Caco-2 (cell line): ENCODE data around the gene ME3. TPM values are rescaled to one million over a fixed set of nuclear protein-coding genes. Genes with fewer than 3 reads are reported as not detected.
"Not testable (repeated sequence)": the region's sequence is repeated elsewhere in the genome, so short reads cannot be mapped to it uniquely, and the experiment has no call there.

Source experiments
- BruUV-seq: library from RNA; stranded (reverse); fragments of 400-500 nt; replicated peaks from 2 replicates; lab custom pipeline; 2021; lab: Mats Ljungman, UMichigan
- CTCF ChIA-PET: fragments of 300-600 bp; sonication (Branson Sonifier 250); formaldehyde crosslinking; loops from one replicate; lab custom pipeline; 2022; ENCODE audit warnings: antibody characterized with exemption; lab: Charles Lee
- POLR2A ChIA-PET: fragments of 300-600 bp; sonication (Branson Sonifier 250); formaldehyde crosslinking; loops from one replicate; lab custom pipeline; 2022; ENCODE audit warnings: antibody characterized with exemption; lab: Charles Lee
- DNase-seq, 2 experiments: peaks; one replicate each; pipeline versions ENCODE4 v3.0.0 to v3.0.0-alpha.2; 2020 to 2022
- H3K27me3 ChIP-seq: replicated peaks from 2 replicates; pipeline ENCODE4 v1.6.0; 2011; ENCODE audit warnings: low read length; ENCODE audit not compliant: control insufficient read depth, insufficient read depth
- H3K36me3 ChIP-seq: 2 replicates; pipeline ENCODE4 v1.5.1; 2011; ENCODE audit warnings: low read length; ENCODE audit not compliant: control insufficient read depth, insufficient read depth
- H3K4me1 ChIP-seq: fragments of 250-450 bp; sonication (Bioruptor Pico); 2 replicates; pipeline ENCODE4 v1.5.1; 2020; ENCODE audit warnings: mild to moderate bottlenecking
- H3K4me3 ChIP-seq: 2 replicates; pipeline ENCODE4 v1.5.1; 2011; ENCODE audit warnings: low read depth, mild to moderate bottlenecking, control low read depth, low read length
- H3K9me3 ChIP-seq: fragments of 250-450 bp; sonication (Bioruptor Pico); 2 replicates; pipeline ENCODE4 v1.5.1; 2020; ENCODE audit warnings: mild to moderate bottlenecking, moderate library complexity
- H3K27ac Mint-ChIP-seq: one replicate; pipeline ENCODE4 v1.8.0; 2022; ENCODE audit warnings: mixed read lengths; ENCODE audit not compliant: unreplicated experiment
- H3K27me3 Mint-ChIP-seq: one replicate; pipeline ENCODE4 v1.8.0; 2022; ENCODE audit warnings: mixed read lengths; ENCODE audit not compliant: insufficient read depth, unreplicated experiment
- H3K36me3 Mint-ChIP-seq: one replicate; pipeline ENCODE4 v1.8.0; 2022; ENCODE audit warnings: mild to moderate bottlenecking, mixed read lengths; ENCODE audit not compliant: insufficient read depth, unreplicated experiment
- H3K4me1 Mint-ChIP-seq: one replicate; pipeline ENCODE4 v1.8.0; 2022; ENCODE audit warnings: low read depth, mixed read lengths; ENCODE audit not compliant: unreplicated experiment
- H3K4me3 Mint-ChIP-seq: one replicate; pipeline ENCODE4 v1.8.0; 2022; ENCODE audit warnings: mild to moderate bottlenecking, moderate library complexity, mixed read lengths; ENCODE audit not compliant: unreplicated experiment
- H3K9me3 Mint-ChIP-seq: one replicate; pipeline ENCODE4 v1.8.0; 2022; ENCODE audit warnings: mixed read lengths; ENCODE audit not compliant: unreplicated experiment
- CTCF ChIP-seq, 2 experiments: fragments of 200-600 bp in 1 of 2; IDR thresholded peaks; 1 replicate in 1 of 2; 2 replicates in 1 of 2; pipeline versions ENCODE4 v1.5.1 to v1.8.0; 2011 to 2022; ENCODE audit warnings: antibody characterized with exemption in 1 of 2, control low read depth in 1 of 2, inconsistent platforms in 1 of 2, low read depth in 1 of 2, low read length in 1 of 2, mild to moderate bottlenecking in 1 of 2, moderate library complexity in 1 of 2; ENCODE audit not compliant: insufficient read depth in 1 of 2, severe bottlenecking in 1 of 2, unreplicated experiment in 1 of 2
- intact Hi-C: fragments of 100-400 bp; cut with micrococcal nuclease; formaldehyde crosslinking; loops from one replicate; pipeline ENCODE4 v1.10.0; 2022; ENCODE audit not compliant: unreplicated experiment
- total RNA-seq: library from RNA; stranded (reverse); gene quantifications from 2 replicates; pipeline ENCODE4 v1.2.3, GENCODE V29; 2022

ME3 gene
- total RNA-seq, 1 experiment from 2014 or later = 32.8 TPM

- BruUV-seq = no TSS peak
- no peak overlapping the region for H3K4me3 ChIP-seq
- intact Hi-C loops = no loop called here
- peaks cover 17% of the 10 kb centered on the region for H3K4me1 ChIP-seq
- Mint-ChIP-seq H3K27ac (no peak overlapping the region), H3K4me3 (no peak overlapping the region), H3K36me3 (no peaks in the 10 kb centered on the region), H3K9me3 (peaks cover 22% of the 10 kb centered on the region), H3K4me1 (peaks cover 20% of the 10 kb centered on the region), H3K27me3 (peaks cover 2% of the 10 kb centered on the region)
- no peak for TF ChIP-seq CTCF (IDR thresholded peaks at IDR 0.05; ENCODE audit: insufficient read depth in 1 of 2, low read depth in 1 of 2, low read length in 1 of 2, severe bottlenecking in 1 of 2, unreplicated experiment in 1 of 2)
- no peaks in the 10 kb centered on the region for H3K27me3 ChIP-seq
- no peak for DNase-seq
- ChIA-PET POLR2A (no interaction called here), CTCF (no interaction called here)
- H3K36me3 ChIP-seq = no peaks in the 10 kb centered on the region
- peaks cover 6% of the 10 kb centered on the region; the same call in 1 of the 2 replicates for H3K9me3 ChIP-seq
Observed at GRCh38 chr11:86427441-86427840, 245.0 kb downstream of the ME3 start.

GRCh38 chr11:86423488-86423887 lies 248.9 kb downstream of the ME3 start:
- POLR2A ChIA-PET, H3K36me3 Mint-ChIP-seq, H3K36me3 ChIP-seq, H3K4me3 ChIP-seq, BruUV-seq, intact Hi-C loops, H3K27me3 ChIP-seq, H3K9me3 ChIP-seq, H3K27me3 Mint-ChIP-seq: not testable (repeated sequence)
- peak; percentile 70 to 84 for DNase-seq
- CTCF ChIA-PET = interaction anchor here (2.4 kb wide), 1 partner anchor 63 kb away, joined by 12 read pairs; no protein-coding TSS in a partner anchor
- Mint-ChIP-seq H3K27ac (peak overlapping the region; percentile 22), H3K4me3 (peak overlapping the region; percentile 46), H3K9me3 (peaks cover 12% of the 10 kb centered on the region), H3K4me1 (peaks cover 33% of the 10 kb centered on the region)
- H3K4me1 ChIP-seq = peaks cover 22% of the 10 kb centered on the region

GRCh38 chr11:86422371-86422770 lies 250.0 kb downstream of the ME3 start:
- H3K4me1 Mint-ChIP-seq = peaks cover 33% of the 10 kb centered on the region
- DNase-seq = no peak
- ChIA-PET POLR2A (no interaction called here), CTCF (interaction anchor here (2.4 kb wide), 1 partner anchor 62 kb away, joined by 12 read pairs; no protein-coding TSS in a partner anchor)
- Histone ChIP-seq H3K4me1 (peaks cover 22% of the 10 kb centered on the region), H3K9me3 (peaks cover 6% of the 10 kb centered on the region; the same call in 1 of the 2 replicates), H3K4me3 (no peak overlapping the region), H3K27me3 (no peaks in the 10 kb centered on the region), H3K36me3 (no peaks in the 10 kb centered on the region)
- no peak overlapping the region for H3K4me3 Mint-ChIP-seq
- TF ChIP-seq CTCF (IDR thresholded peaks at IDR 0.05; ENCODE audit: insufficient read depth in 1 of 2, low read depth in 1 of 2, low read length in 1 of 2, severe bottlenecking in 1 of 2, unreplicated experiment in 1 of 2) = no peak
- no peak overlapping the region for H3K27ac Mint-ChIP-seq
- intact Hi-C loops = no loop called here
- BruUV-seq = no TSS peak
- H3K36me3 Mint-ChIP-seq = no peaks in the 10 kb centered on the region
- H3K27me3 Mint-ChIP-seq = no peaks in the 10 kb centered on the region
- H3K9me3 Mint-ChIP-seq = peaks cover 8% of the 10 kb centered on the region
